ENCODE results near the gene ZNF865. TPM values are rescaled to one million over a fixed set of nuclear protein-coding genes. Genes with fewer than 3 reads are reported as not detected.

The ZNF865 gene
- total RNA-seq, 4 donors from 2014 or later: 2.2 to 6.3 (median 3.8) TPM

- peak in 1 of 3 donors; percentile 5 for TF ChIP-seq CTCF (IDR thresholded peaks at IDR 0.05)
- ATAC-seq (ENCODE audit: low FRiP score) (no peak), DNase-seq (ENCODE audit: low spot score) (no peak)
Observed at GRCh38 chr19:55640043-55640576, 34.7 kb downstream of the ZNF865 start.

GRCh38 chr19:55640577-55641425 lies 35.4 kb downstream of the ZNF865 start, which contains the start of gene ZNF580:
TSS of gene ZNF580 (plus strand) at chr19:55641002. CDS start at chr19:55642509, 1,507 bp downstream.
- TF ChIP-seq CTCF (IDR thresholded peaks at IDR 0.05): no peak
- DNase-seq (ENCODE audit: low spot score) (no peak), ATAC-seq (ENCODE audit: low FRiP score) (peak; percentile 70)

GRCh38 chr19:55641426-55642152 lies 36.1 kb downstream of the ZNF865 start:
- no peak for DNase-seq (ENCODE audit: low spot score)
- peak; percentile 0 for ATAC-seq (ENCODE audit: low FRiP score)
- TF ChIP-seq CTCF (IDR thresholded peaks at IDR 0.05): no peak

- DNase-seq (ENCODE audit: low spot score): no peak
Observed at GRCh38 chr19:55642153-55643002, 36.9 kb downstream of the ZNF865 start.

GRCh38 chr19:55643003-55643886 lies 37.8 kb downstream of the ZNF865 start, which contains the start of gene ZNF581:
TSS of gene ZNF581 (plus strand) at chr19:55643649. CDS start at chr19:55644572, 923 bp downstream.
- peak; percentile 62 for ATAC-seq (ENCODE audit: low FRiP score)
- no peak for TF ChIP-seq CTCF (IDR thresholded peaks at IDR 0.05)
- no peak for DNase-seq (ENCODE audit: low spot score)

More at GRCh38 chr19:55642153-55643002, 36.9 kb downstream of the ZNF865 start:
- TF ChIP-seq CTCF (IDR thresholded peaks at IDR 0.05): no peak
- ATAC-seq (ENCODE audit: low FRiP score): no peak

- no peak for TF ChIP-seq CTCF (IDR thresholded peaks at IDR 0.05)
- ATAC-seq (ENCODE audit: low FRiP score) (no peak), DNase-seq (ENCODE audit: low spot score) (no peak)
Observed at GRCh38 chr19:55643887-55644176, 38.4 kb downstream of the ZNF865 start.

Data from omental fat pad (tissue), 4 donors.